GF-D8 (cell line): ENCODE data around the gene RAMP3.
"Not testable (repeated sequence)": the region's sequence is repeated elsewhere in the genome, so short reads cannot be mapped to it uniquely, and the experiment has no call there.

Experiments used
- DNase-seq: peaks from one replicate; lab custom pipeline; 2025; lab: John Stamatoyannopoulos, UW

RAMP3 gene

DNA sequence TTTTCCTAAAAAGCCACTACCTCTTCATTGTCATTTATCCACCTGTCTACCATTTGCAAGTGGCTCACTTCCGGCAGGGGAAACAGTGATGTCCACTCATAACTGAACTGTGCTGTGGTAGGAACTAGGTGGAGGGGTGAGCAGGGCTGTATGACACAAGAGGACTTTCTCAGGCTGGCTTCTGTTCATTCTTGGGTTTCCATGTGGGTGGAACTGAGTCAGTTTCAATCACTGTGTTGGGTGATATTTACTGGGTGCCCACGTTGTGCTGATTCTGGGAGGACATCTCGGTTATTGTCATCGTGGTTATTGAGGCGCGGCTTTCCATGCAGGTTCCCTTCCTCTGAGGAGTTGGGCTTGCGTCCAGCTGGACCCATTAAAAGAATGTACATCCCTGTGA is 38.8 kb downstream of the RAMP3 start:
- DNase-seq = no peak

- DNase-seq = no peak
Observed at GRCh38 chr7:45197461-45197860, 39.9 kb downstream of the RAMP3 start.

GRCh38 chr7:45198986-45199385 is 41.4 kb downstream of the RAMP3 start:
- DNase-seq = no peak

GRCh38 chr7:45199506-45199905 is 41.9 kb downstream of the RAMP3 start:
- DNase-seq = no peak

DNA sequence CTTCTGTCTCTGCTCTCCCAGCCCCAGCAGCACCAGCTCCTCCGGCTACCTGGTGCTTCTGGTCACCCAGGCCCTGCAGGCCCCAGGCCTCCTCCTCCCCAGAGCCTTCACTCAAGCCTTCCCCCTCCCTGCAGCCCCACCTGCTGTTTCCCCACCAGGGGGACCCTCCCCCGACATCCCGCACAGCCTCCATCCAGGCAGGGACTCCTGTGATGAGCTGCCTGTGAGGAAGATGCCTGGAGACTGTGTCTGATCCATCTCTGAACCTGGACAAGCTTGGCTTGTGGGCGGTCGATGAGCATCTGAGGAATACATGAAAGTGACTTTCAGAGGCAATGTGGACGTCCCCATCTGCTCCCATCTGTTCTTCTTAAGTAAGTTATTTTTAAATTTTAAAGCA is 45.0 kb downstream of the RAMP3 start:
- DNase-seq = no peak

GRCh38 chr7:45203036-45203435 is 45.4 kb downstream of the RAMP3 start:
- DNase-seq = no peak

GRCh38 chr7:45203459-45203858 is 45.9 kb downstream of the RAMP3 start:
- no peak for DNase-seq

GRCh38 chr7:45203936-45204445 is 46.4 kb downstream of the RAMP3 start:
- no peak for DNase-seq

GRCh38 chr7:45206266-45206665 is 48.7 kb downstream of the RAMP3 start:
- not testable (repeated sequence) for DNase-seq

GRCh38 chr7:45209909-45210308 is 52.3 kb downstream of the RAMP3 start:
- DNase-seq = not testable (repeated sequence)

- no peak for DNase-seq
Observed at GRCh38 chr7:45211066-45211465, 53.5 kb downstream of the RAMP3 start.

DNA sequence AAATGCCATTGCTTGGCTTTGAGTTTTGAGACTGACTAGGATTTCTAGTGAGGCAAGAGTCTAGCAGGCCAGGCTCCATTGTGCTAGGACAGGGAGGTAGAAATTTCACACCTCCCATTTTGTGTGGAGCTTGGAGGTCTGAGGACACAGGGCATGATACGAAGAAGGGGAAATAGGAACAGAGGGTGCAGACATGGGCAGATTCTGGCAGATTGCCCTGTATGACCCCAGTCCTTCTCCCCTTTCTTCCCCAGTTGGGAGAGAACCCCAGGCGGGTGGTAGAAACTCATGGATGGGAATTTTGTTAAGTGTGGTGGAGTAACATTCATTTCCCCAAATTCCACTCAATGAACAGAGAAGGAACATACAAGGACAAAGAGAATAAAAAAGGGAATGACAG is 54.4 kb downstream of the RAMP3 start:
- DNase-seq = no peak

- no peak for DNase-seq
Observed at GRCh38 chr7:45212606-45213005, 55.0 kb downstream of the RAMP3 start.

DNA sequence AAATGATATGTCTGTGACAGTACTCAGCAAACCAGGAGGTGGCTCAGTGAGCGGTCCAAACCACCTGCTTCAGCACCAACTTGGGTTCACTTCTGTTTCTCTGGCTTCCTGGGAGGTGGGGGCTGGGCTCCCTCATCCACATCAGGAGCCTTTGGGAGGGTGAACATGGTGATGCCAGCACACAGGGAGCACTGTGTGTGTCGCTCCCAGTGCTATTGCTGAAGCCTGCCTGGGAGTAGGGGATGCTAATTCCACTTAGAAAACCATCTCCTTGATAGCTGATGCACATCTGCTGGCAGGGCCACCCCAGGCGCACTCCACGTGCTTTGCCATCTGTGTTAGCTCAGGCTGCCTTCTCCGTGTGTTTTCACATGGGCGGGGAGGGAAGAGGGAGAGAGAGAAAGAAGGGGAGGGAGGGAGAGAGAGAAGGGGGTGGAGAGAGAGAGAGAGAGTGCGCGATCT is 58.0 kb downstream of the RAMP3 start:
- DNase-seq = no peak

DNA sequence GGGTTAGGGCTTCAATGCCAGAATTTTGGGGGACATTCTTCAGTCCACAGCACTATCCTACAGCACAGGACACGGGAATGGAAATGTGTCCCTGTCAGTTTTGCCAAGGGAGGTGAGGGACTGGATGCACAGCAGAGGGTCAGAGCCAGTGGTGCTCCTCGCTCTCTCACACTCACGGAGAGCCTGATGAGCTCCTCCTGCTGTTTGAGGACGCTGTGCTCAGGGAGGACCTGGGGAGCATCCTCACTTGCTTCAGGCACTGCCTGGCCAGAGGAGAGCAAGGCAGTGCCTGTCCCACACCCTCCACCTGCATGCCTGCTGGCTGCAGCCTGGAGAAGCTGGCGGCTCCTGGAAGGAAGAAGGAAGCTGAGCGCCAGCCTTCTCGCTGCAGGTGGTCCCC is 58.6 kb downstream of the RAMP3 start:
- no peak for DNase-seq

- DNase-seq = no peak
Observed at GRCh38 chr7:45216622-45217165, 59.1 kb downstream of the RAMP3 start.

GRCh38 chr7:45217358-45217757 is 59.8 kb downstream of the RAMP3 start:
- DNase-seq = no peak

DNA sequence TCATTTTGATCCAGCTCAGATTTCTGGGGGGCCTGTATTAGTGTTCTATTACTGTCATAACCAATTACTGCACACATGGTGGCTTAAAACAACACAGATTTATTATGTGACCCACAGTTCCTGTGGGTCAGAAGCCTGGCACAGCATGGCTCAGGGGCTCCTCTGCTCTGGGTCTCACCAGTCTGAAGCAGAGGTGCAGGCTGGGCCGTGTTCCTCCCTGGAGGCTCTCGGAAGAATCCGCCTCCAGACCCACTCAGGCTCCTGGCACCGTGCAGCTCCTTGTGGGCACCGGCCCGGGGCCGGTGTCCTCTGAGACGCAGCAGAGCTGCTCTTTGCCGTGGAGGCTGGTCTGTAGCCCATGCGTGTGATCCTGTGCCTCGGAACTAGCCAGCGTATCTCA is 61.5 kb downstream of the RAMP3 start:
- no peak for DNase-seq

DNA sequence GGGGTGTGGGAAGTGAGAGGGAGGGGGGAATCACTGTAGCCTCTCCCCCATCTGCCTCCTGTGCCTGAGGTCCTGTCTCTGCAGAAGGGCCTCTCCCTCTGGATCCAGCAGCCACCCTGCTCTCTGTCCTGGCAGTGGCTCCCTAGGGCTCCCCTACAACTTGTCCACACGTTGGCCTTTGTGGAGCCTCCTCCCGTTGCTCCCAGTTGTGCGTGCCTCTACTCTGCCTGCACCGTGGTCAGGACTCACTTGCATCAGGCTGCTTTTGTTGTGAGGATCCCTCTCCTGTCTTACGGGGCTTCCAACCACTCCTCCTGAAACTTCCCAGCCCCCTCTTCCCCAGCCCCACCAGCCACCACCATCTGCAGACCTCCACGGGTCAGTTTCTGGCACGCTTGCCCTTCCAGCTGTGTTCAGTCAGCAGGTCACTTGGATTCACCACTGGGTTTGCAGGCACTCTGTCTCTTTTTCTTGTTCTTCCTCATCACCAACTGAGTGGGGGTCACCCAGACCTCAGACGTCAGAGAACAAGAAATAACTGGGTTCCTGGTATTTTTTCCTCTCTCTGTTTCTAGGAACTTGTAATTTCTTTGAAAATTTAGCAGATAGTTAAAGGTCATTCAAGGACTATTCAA is 62.3 kb downstream of the RAMP3 start:
- DNase-seq = no peak

DNA sequence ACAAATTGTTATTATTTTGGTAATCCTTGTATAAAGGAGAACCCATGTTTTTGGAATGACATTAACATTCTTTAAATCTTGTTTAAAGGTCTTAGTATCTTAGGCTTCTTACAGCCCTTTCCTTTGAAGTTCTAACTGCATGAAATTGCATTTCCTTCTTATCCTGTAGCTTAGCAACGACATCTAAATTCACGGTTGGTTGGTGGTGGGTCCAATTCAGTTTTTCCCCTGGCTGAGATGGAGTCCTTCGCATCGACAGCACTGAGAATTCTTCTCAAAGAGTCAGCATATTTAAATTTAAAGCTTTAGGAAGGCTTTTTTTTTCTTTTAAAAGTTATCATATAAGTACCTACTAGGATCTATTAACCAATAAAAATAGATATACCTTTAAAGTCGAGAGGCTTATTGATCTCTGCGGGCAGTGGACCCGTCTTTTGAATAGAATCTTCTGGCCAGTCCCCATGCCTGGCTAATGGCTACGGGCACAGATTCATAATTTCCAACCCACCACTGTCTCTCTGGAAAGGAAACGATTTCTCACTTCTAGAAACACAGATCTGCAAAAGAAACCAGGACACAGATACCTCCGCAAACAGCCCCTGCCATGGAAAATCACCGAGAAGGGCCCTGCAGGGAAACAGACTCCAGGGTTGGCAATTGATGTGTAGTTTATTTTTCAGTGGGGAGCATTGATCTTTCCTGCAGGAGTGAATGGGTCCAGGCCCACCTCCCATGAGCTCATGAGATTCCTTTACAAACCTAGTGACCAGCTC is 63.4 kb downstream of the RAMP3 start:
- no peak for DNase-seq

GRCh38 chr7:45221896-45222604 is 64.5 kb downstream of the RAMP3 start:
- no peak for DNase-seq

DNA sequence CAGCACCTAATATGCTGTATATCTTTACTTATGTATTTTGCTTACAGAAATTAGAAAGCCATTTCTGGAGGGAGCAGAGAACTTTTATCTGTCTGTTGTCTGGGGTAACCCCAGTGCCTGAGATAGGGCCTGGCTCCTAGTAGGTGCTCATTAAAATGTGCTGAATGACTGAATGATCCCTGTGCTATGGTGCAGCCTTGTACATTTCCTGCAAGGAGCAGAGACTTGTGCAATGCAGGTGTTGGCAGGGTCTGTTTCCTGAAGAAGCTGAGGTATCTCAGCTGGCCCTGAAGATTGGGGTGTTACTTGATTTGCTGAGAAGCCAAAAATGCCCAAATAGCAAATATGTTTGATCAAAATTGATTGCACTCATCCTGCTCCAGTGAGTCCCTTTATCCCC is 65.5 kb downstream of the RAMP3 start:
- DNase-seq = no peak
